Measurements from ENCODE around the gene ADM5. TPM values are rescaled to one million over a fixed set of nuclear protein-coding genes. Genes with fewer than 3 reads are reported as not detected.

Gene ADM5
- polyA plus RNA-seq, 1 donor from 2014 or later, result 7.2 TPM

DNA sequence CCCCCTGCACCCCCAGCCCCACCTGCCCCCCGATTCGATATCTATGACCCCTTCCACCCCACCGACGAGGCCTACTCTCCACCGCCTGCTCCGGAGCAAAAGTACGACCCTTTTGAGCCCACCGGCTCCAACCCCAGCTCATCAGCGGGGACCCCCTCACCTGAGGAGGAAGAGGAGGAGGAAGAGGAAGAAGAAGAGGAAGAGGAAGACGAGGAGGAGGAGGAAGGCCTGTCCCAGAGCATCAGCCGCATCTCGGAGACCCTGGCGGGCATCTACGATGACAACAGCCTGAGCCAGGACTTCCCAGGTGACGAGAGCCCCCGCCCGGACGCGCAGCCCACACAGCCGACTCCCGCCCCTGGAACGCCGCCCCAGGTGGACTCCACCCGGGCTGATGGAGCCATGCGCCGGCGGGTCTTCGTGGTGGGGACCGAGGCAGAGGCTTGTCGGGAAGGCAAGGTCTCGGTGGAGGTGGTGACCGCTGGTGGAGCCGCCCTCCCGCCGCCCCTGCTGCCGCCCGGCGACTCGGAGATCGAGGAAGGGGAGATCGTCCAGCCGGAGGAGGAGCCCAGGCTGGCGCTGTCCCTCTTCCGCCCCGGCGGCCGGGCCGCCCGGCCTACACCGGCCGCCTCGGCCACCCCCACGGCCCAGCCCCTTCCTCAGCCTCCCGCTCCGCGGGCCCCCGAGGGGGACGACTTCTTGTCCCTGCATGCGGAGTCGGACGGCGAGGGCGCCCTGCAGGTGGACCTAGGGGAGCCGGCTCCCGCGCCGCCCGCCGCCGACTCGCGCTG lies 38.2 kb upstream of the ADM5 start:
- H3K27ac ChIP-seq (ENCODE audit: low read length), result no peak overlapping the region
- no peaks in the 10 kb centered on the region for H3K79me2 ChIP-seq (replicated peaks; ENCODE audit: insufficient read depth, low read length)
- no peaks in the 10 kb centered on the region for H3K36me3 ChIP-seq (ENCODE audit: insufficient read depth, low read length)

DNA sequence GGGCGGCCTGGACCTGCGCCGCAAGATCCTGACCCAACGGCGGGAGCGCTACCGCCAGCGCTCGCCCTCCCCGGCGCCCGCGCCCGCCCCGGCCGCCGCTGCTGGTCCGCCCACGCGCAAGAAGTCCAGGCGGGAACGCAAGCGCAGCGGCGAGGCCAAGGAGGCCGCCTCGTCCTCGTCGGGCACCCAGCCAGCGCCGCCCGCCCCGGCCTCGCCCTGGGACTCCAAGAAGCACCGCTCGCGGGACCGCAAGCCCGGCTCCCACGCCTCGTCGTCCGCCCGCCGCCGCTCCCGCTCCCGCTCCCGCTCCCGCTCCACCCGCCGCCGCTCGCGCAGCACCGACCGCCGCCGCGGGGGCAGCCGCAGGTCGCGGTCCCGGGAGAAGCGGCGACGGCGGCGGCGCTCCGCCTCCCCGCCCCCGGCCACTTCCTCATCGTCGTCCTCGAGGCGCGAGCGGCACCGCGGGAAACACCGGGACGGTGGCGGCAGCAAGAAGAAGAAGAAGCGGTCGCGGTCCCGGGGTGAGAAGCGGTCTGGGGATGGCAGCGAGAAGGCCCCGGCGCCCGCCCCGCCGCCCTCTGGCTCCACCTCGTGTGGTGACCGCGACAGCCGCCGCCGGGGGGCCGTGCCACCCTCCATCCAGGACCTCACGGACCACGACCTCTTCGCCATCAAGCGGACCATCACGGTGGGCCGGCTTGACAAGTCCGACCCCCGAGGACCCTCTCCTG lies 37.4 kb upstream of the ADM5 start:
- no peak overlapping the region for H3K4me3 ChIP-seq (ENCODE audit: low read length)
- H3K9me2 ChIP-seq (ENCODE audit: insufficient read depth, low read length), result no peaks in the 10 kb centered on the region
- no peaks in the 10 kb centered on the region for H3K36me3 ChIP-seq (ENCODE audit: insufficient read depth, low read length)
- H3K27ac ChIP-seq (ENCODE audit: low read length), result no peak overlapping the region
- H3K9me3 ChIP-seq (ENCODE audit: low read length), result no peaks in the 10 kb centered on the region
- no peak overlapping the region for H2AFZ ChIP-seq (ENCODE audit: low read depth, low read length)
- no peaks in the 10 kb centered on the region for H3K79me2 ChIP-seq (replicated peaks; ENCODE audit: insufficient read depth, low read length)
- H4K20me1 ChIP-seq (ENCODE audit: insufficient read depth), result no peaks in the 10 kb centered on the region
- H3F3A ChIP-seq (ENCODE audit: insufficient read depth, low read length, poor library complexity, severe bottlenecking), result no peaks in the 10 kb centered on the region
- H3K4me2 ChIP-seq (ENCODE audit: low read length), result no peak overlapping the region
- H3K9ac ChIP-seq (ENCODE audit: low read length), result no peak overlapping the region
- no peaks in the 10 kb centered on the region for H3K27me3 ChIP-seq (ENCODE audit: insufficient read depth, low read depth, low read length)
- TF ChIP-seq, protein P1, sequence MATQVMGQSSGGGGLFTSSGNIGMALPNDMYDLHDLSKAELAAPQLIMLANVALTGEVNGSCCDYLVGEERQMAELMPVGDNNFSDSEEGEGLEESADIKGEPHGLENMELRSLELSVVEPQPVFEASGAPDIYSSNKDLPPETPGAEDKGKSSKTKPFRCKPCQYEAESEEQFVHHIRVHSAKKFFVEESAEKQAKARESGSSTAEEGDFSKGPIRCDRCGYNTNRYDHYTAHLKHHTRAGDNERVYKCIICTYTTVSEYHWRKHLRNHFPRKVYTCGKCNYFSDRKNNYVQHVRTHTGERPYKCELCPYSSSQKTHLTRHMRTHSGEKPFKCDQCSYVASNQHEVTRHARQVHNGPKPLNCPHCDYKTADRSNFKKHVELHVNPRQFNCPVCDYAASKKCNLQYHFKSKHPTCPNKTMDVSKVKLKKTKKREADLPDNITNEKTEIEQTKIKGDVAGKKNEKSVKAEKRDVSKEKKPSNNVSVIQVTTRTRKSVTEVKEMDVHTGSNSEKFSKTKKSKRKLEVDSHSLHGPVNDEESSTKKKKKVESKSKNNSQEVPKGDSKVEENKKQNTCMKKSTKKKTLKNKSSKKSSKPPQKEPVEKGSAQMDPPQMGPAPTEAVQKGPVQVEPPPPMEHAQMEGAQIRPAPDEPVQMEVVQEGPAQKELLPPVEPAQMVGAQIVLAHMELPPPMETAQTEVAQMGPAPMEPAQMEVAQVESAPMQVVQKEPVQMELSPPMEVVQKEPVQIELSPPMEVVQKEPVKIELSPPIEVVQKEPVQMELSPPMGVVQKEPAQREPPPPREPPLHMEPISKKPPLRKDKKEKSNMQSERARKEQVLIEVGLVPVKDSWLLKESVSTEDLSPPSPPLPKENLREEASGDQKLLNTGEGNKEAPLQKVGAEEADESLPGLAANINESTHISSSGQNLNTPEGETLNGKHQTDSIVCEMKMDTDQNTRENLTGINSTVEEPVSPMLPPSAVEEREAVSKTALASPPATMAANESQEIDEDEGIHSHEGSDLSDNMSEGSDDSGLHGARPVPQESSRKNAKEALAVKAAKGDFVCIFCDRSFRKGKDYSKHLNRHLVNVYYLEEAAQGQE (IDR thresholded peaks at IDR 0.05; ENCODE audit: borderline replicate concordance), result no peak
- TF ChIP-seq TAF1 (IDR thresholded peaks at IDR 0.05; ENCODE audit: low read depth) (no peak), SMC3 (conservative IDR thresholded peaks at IDR 0.05; ENCODE audit: poor library complexity) (no peak), EP300 (conservative IDR thresholded peaks at IDR 0.05; ENCODE audit: poor library complexity, severe bottlenecking) (no peak), RAD21 (conservative IDR thresholded peaks at IDR 0.05) (no peak), POLR2AphosphoS5 (IDR thresholded peaks at IDR 0.05) (no peak), MXI1 (conservative IDR thresholded peaks at IDR 0.05; ENCODE audit: poor library complexity, severe bottlenecking) (no peak)
- TF ChIP-seq, protein P2, sequence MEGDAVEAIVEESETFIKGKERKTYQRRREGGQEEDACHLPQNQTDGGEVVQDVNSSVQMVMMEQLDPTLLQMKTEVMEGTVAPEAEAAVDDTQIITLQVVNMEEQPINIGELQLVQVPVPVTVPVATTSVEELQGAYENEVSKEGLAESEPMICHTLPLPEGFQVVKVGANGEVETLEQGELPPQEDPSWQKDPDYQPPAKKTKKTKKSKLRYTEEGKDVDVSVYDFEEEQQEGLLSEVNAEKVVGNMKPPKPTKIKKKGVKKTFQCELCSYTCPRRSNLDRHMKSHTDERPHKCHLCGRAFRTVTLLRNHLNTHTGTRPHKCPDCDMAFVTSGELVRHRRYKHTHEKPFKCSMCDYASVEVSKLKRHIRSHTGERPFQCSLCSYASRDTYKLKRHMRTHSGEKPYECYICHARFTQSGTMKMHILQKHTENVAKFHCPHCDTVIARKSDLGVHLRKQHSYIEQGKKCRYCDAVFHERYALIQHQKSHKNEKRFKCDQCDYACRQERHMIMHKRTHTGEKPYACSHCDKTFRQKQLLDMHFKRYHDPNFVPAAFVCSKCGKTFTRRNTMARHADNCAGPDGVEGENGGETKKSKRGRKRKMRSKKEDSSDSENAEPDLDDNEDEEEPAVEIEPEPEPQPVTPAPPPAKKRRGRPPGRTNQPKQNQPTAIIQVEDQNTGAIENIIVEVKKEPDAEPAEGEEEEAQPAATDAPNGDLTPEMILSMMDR (IDR thresholded peaks at IDR 0.05; ENCODE audit: poor library complexity, severe bottlenecking), result no peak

More for the DNA sequence above, 38.2 kb upstream of the ADM5 start:
- Histone ChIP-seq H3K9me2 (ENCODE audit: insufficient read depth, low read length) (no peaks in the 10 kb centered on the region), H3F3A (ENCODE audit: insufficient read depth, low read length, poor library complexity, severe bottlenecking) (no peaks in the 10 kb centered on the region), H3K4me3 (ENCODE audit: low read length) (no peak overlapping the region), H3K27me3 (ENCODE audit: insufficient read depth, low read depth, low read length) (no peaks in the 10 kb centered on the region), H4K20me1 (ENCODE audit: insufficient read depth) (no peaks in the 10 kb centered on the region), H3K9me3 (ENCODE audit: low read length) (no peaks in the 10 kb centered on the region), H2AFZ (ENCODE audit: low read depth, low read length) (no peak overlapping the region), H3K9ac (ENCODE audit: low read length) (no peak overlapping the region), H3K4me2 (ENCODE audit: low read length) (no peak overlapping the region)
- TF ChIP-seq, protein P2 (IDR thresholded peaks at IDR 0.05; ENCODE audit: poor library complexity, severe bottlenecking), result no peak
- TF ChIP-seq EP300 (conservative IDR thresholded peaks at IDR 0.05; ENCODE audit: poor library complexity, severe bottlenecking), result no peak
- no peak for TF ChIP-seq SMC3 (conservative IDR thresholded peaks at IDR 0.05; ENCODE audit: poor library complexity)
- TF ChIP-seq RAD21 (conservative IDR thresholded peaks at IDR 0.05), result no peak
- no peak for TF ChIP-seq MXI1 (conservative IDR thresholded peaks at IDR 0.05; ENCODE audit: poor library complexity, severe bottlenecking)
- no peak for TF ChIP-seq EZH2 (IDR thresholded peaks at IDR 0.05; ENCODE audit: borderline replicate concordance, insufficient read depth, low read length, poor library complexity, severe bottlenecking)
- TF ChIP-seq TAF1 (IDR thresholded peaks at IDR 0.05; ENCODE audit: low read depth), result no peak
- TF ChIP-seq POLR2AphosphoS5 (IDR thresholded peaks at IDR 0.05), result no peak
- TF ChIP-seq, protein P1 (IDR thresholded peaks at IDR 0.05; ENCODE audit: borderline replicate concordance), result no peak

Data from neural cell (in vitro differentiated cells).